ENCODE measurements around the gene LSM6.

LSM6 gene

DNA sequence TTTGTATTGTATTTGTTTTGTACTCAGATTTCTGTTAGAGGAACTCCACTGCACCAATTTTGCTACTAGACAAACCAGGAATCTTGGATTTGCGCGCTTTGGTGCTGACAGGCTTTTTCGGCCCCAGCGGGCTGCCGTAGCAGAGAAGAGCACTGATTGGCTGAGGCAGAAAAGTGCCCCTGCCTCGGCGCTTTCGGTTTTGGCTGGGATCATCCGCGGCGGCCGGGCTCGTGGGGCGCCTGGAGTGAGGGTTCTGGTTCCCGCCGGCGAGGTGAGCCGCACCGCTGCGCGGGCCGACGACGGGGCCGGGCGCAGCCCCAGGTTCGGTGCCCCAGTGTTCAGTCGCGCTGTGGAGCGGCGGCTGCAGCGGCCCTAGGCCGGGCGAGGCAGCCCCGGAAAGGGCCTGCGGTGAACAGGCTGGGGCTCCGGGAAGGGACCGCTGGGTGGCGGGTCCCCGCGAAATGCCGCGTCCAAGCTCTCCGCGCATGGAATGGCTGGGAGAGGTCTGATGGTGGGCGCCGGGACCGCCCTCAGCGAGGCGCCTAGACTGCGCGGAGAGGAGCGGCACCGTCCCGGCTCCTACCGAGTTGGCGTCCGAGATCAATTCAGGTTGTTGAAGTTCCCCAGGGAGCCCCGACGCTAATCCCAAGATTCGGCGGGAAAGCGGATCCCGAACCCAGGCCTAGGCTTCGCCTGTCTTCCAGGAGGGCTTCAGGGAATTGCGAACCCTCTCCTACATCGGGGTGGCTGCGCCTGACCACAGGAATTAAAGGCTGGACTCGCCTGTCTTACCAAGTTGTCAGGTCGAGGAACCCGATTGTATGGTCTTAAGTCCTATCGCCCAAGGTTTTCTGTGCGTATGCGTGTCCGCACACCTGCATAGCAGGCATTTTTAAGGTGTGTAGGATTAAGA is at the start of gene LSM6:
LSM6 (plus strand) TSS at position 178 of the 913 bp plus-strand sequence. CDS start 7,204 bp downstream, outside the sequence.
- peak; percentile 49 to 71 (median 61) for DNase-seq (ENCODE audit: low read depth in 3 of 3, low spot score in 1 of 3)

DNA sequence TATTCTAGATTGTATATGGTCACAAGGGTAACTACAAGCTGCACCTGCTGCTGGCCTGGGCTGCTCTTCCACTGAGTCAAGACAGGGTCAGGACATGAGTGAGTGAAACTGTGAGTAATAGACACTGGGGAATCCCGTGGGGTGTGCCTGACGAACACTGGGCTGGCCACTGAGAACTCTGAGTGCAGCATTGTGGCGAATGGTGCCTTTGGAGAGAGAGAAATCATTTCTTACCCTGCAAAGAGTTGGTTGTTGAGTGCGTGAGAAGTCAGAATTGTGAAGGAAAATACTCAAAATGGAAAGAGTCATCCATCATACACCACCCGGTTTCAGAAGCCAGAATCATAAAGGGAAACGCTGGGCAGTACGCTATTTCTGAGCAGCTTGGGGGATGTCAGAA is 43.1 kb upstream of the LSM6 start:
- no peak for DNase-seq (ENCODE audit: low read depth in 3 of 3, low spot score in 1 of 3)

DNA sequence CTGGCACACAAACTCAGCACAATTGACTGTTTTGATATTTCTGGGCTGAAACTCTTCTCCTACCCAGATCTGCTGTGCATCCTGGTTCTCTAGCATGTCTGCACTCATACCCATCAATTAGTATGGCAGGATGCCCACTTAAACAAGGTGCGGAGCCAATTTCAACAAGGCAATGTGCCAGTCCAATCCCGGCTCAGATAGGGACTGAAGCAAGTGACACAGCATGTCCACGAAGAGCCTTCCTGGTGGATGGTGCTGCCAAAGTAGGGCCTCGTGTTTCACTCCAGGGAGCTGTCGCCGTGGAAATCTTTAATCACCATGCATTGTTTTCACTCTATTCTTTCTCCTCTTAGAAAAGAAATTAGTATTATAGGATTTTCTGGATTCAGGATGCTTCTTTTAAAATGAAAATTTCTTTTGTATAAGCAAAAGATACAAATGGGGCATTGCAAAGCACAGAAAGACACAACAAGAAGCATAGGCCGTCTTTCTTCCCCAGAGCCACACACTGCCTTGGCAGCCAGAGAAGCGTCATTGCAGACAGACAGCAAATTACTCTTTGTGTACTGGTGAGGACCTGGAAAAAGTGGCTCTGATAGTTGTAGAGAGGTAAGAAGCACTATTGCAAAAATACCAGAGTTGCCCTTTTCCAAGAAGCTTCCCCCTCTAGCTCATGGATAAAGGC is 40.6 kb upstream of the LSM6 start:
- no peak for DNase-seq (ENCODE audit: low read depth in 3 of 3, low spot score in 1 of 3)

DNA sequence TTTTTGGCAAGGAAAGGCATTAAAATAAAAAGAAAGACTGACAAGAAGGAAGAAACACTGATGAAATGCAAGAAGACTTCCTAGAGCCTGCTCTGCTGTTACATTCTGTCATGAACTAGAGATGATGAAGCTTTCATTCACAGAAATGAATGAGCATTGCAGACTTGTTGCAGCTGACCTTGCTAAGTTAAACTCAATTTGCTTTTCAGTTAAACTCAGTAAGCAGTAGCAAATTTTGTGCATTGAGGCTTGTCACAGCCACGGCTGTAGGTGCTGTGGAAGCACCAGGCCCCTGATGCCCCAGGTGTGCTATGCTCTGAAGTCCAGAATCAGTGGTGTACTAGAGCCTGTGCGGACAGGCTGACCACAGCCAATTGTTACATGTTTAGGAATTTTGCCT is 39.6 kb upstream of the LSM6 start:
- DNase-seq (ENCODE audit: low read depth in 3 of 3, low spot score in 1 of 3) = no peak

DNA sequence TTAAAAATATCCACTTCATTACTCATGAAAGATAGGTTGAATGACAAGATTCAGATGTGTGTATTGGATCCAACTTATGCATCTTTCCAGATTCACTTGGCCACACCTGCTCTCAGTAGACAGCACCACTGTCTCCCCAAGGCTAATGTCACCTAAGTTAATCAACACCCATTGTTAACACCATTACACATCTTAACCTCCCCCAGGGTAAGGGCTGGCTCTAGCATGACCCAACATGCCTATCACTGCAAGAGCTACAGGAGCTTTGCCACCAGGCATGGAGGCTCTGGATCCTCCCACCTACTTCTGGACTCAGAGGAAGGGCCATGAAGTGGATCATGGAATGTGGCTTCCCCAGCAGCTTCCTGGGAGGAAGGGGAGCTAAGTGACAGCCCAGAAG is 32.8 kb upstream of the LSM6 start:
- no peak for DNase-seq (ENCODE audit: low read depth in 3 of 3, low spot score in 1 of 3)

DNA sequence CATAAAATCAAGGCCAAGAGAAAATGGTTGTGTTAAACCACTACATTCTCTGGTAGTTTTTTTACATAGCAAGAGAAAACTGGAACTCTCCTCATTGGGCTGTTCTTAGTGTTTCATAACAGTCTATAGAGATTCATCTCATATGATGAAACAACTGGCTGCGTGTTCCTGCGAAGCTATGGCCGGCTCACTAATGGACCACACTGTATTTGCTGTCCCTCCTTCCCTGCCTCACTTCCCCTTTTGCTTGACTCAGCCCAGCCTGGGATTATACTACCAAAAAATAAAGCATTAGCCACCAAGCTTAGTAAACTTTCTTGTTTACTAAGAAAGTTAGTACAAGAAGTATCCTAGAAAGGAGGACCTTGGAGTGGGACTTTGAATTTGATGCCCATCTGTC is 31.6 kb upstream of the LSM6 start:
- DNase-seq (ENCODE audit: low read depth in 3 of 3, low spot score in 1 of 3) = no peak

DNA sequence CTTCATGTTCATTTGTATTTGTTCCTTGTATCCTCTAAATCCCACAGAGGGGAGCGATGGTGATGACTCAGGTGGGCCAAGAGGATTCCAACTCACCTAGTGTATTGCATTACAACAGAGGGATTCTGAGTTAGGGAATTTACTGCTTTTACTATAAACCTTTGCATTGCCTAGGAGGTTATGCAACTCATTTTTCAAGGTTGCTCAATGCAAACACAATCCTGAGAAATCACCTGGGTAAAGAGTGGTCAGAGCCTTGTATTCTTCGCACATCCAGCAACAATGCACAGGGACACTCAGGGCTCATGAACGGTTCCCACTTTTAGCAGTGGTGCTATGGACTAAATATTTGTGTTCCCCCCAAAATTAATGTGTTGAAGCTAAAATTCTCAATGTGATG is 28.6 kb upstream of the LSM6 start:
- DNase-seq (ENCODE audit: low read depth in 3 of 3, low spot score in 1 of 3) = no peak

DNA sequence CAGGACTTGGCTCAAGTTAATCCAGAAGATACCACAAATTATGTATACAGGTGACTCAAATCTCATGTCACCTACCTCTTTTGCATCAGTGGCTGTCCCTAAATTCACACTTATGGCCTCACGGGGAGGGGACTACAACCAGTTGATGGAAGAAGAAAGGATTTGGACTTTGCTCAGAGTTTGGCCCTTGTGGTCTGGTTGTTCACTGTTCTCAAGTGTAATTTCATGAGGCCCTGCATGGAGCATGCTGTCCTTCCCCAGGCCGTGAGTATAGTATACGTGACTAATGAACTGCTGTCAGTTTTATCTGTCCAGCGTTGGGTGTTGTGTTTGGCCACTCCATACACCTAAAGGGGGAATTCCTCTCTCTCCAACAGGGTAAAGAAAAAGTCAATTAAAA is 27.5 kb upstream of the LSM6 start:
- no peak for DNase-seq (ENCODE audit: low read depth in 3 of 3, low spot score in 1 of 3)

DNA sequence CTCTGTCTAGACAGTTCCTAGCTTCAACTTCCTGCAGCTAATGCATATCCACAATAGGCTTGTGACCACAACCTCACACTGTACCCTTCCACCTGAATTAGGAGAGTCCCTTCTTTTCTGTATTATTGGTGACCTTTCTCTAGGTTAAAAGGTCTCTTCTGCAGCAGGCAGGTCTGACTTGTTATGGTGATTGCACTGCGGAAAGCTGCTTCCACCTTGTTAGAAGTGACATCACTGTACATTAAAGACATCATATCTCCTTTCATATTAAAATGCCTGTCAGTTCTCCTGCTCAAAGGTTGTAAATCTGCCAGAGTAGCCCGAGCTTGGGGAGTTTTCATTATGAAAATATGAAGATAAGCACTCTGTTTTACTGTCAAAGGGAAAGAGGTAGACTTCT is 21.5 kb upstream of the LSM6 start:
- DNase-seq (ENCODE audit: low read depth in 3 of 3, low spot score in 1 of 3) = no peak

DNA sequence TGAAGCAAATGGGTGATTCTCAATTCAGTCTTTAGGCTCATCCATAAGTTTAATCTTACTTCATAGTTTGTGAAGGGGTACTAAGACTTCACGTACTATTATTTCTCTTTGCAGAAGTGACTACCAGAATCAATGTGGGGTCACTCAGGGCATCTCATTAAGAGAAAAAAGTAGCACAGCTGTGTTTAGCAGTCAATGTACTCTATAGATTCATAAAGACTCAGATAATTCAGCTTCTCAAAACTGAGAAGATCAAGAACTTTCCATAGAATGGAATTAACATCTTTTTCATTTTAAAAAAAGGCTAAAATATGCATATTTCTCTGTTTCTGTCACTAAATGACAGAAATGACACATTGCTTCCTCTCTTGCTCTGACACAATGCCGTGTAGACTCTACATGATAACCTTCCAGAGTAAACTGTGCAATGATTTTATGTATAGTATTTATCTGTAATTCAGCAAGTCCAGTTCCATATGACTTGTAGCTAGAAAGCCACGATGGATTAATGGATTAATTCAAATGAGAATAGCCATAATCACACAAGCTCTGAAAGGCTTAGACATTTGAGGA is 20.3 kb upstream of the LSM6 start:
- DNase-seq (ENCODE audit: low read depth in 3 of 3, low spot score in 1 of 3) = no peak

DNA sequence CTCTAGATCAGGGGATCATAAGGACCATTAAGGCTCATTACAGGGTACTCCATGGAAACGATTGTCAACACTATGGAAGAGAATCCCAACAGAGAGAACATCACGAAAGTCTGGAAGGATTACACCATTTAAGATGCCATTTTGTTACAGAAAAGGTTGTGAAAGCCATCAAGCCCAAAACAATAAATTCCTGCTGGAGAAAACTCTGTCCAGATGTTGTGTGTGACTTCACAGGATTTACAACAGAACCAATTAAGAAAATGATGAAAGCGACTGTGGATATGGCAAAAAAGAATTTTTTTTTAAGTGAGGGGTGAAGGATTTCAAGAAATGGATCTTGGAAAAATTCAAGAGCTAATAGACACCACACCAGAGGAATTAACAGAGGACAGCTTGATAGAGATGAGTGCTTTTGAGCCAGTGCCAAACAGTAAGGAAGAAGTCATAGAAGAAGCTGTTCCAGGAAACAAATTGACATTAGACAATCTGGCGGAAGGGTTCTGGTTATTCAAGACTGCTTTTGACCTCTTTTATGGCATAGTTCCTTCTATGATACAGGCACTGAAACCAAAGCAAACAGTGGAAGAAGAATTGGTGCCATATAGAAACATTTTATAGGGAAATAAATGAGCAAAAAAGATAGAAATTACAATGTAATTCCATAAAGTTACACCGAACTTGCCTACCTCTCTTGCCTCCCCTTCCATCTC is 17.3 kb upstream of the LSM6 start:
- DNase-seq (ENCODE audit: low read depth in 3 of 3, low spot score in 1 of 3) = no peak

DNA sequence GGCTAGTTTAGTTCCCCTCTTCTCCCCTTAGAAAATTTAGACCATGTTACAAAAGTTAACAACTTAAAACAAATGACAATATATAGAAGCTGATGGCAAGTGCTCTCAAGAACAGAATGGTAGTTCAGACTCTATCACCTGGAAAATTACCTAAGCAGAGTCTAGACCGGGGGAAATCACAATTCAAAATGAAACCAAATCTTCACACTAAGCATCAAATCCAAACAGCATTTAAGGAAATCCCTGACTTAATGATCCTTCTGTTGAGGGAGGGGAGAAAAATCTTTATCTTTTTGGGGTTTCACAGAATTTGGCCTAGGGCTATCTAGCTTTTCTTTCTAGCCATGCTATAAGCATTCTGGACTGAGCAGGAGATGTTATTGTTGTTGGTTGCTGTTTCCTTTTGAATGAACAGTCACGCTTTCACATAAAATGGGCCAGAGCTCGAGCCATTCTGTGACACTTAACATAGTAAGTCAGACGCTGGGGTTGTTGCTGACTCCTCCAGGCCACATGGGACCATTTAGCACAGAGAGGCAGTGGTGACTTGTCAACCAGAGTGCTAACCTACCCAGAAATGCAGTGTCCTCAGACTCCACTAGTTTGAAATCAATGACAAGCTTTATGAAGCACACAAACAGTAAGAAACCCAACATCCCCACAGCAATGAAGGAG is 16.0 kb upstream of the LSM6 start:
- no peak for DNase-seq (ENCODE audit: low read depth in 3 of 3, low spot score in 1 of 3)

DNA sequence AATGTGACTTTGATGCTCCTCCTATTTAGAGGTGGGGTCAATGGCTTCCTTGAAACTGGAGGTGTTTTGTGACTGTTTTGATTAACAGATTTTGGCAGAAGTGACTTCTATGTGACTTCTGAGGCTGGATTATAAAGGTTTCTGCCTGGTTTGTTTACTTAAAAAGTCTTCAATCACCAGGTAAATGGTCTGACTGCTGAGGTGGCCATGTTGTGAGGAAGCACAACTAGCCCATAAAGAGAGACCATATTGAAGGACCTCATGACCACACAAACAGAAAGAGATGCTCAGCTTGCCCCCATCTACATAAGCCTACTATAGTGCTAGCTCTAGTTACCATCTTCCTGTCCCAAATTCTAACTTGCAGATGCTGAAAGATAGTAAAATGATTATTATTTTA is 14.3 kb upstream of the LSM6 start:
- DNase-seq (ENCODE audit: low read depth in 3 of 3, low spot score in 1 of 3) = no peak

DNA sequence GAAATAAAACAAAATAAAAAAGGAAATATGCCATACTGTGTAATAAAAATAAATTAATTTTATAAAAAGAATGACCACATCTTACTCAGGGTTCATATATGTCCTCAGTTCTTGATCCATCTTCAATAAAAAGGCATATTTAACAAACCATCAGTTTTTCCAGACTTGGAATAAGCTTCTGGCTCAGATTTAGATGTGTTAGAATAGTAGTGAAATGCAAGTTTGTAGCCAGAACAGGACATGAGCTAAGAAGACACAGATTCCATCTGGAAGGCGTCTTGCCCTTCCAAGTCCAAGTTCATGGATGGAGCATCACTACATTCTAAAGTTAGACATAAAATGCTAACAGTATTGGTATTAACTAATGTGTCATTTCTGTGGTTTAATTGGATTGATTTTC is 10.3 kb upstream of the LSM6 start:
- DNase-seq (ENCODE audit: low read depth in 3 of 3, low spot score in 1 of 3) = no peak

DNA sequence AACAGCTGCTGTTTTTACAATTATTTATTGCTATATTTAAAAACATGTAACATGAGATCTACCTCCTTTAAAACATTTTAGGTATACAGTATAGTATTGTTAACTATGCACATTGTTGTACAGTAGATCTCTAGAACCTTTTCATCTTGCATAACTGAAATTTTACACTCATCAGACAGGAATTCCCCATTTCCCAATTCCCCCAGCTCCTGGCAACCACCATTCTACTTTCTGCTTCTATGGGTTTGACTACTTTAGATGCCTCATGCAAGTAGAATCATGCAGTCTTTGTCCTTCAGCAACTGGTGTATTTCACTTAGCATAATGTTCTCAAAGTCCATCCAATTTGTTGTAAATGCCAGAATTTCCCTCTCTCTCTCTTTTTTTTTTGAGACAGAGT is 9.7 kb upstream of the LSM6 start:
- no peak for DNase-seq (ENCODE audit: low read depth in 3 of 3, low spot score in 1 of 3)

DNA sequence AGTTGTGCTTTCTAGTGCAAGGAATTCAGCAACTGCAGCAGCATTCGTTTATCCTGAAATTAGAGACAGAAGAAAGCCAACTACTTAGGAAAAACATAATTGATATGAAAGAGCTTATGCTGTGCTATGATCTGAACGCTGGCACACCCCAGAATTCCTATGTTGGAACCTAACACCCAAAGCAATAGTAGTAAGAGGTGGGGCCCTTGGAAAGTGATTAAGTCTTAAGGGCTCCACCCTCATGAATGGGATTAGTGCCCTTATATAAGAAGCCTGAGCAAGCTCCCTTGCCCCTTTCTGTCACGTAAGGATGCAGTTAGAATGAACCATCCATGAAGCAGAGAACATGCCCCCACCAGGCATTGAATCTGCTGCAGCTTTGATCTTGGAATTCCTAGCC is 5.4 kb upstream of the LSM6 start:
- DNase-seq (ENCODE audit: low read depth in 3 of 3, low spot score in 1 of 3) = no peak

DNA sequence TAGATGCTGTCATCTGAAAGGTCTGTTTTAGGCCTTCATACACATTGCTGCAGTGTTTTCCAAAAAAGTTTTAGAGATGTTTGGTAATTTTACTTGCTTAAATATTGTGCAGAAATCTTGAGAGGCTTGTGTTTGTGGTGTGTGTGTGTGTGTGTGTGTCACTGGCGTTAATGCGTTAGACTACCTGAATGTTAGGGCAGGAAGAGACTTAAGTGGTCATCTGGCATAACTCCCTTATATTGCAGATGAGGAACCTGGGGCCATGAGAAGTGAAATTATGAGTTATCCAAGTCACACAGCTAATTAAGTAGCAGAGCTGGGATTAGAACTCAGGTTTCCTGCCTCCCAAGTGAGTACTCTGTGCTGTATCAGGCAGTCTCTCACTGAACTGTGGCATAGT is 1.4 kb downstream of the LSM6 start:
- DNase-seq (ENCODE audit: low read depth in 3 of 3, low spot score in 1 of 3) = no peak

DNA sequence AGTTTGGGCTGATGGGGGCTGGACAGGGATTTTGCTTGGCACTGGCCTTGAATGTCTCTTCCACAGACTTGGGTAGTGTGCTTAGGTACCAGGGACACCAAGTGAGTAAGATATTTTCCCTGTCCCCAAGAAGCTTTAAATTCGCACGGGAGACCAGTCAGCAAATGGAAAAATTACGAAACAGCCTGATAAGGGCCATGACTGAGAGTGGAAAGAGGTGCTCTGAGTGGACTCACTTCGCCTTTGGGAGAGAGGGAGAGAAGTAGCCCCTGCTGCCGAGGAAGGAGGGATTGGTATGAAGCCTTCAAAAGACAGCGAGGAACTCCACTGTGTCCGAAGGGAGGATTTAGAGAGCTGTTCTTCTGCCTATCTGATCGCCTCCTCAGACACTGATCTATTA is 2.6 kb downstream of the LSM6 start:
- no peak for DNase-seq (ENCODE audit: low read depth in 3 of 3, low spot score in 1 of 3)

DNA sequence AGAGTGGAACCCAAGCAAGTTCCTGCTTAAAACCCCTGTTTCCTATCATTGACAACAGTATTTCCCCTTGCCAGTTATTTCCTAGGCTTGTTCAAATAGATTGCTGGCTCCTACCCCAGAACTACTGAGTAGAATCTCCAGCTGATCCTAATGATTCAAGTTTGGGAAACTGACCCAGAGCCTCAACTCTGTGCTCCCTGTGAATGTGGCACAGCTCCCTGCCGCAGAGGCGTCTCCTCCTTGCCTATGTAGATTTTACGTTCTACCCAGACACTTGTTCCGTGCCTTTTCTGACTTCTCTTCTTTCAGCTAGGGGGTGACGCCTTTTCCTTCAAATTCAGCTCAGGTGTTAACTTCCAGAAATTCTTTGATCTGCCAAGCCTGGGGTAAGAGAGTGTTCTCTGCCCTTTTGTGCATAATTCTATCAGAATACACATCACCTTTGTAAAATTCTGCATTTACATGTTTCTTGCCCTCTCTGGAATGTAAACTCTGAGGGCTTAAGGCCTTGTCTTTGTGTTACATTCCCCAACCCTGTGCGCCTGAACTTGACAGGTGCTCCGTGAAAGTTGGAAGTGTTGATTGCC is 4.4 kb downstream of the LSM6 start:
- no peak for DNase-seq (ENCODE audit: low read depth in 3 of 3, low spot score in 1 of 3)

DNA sequence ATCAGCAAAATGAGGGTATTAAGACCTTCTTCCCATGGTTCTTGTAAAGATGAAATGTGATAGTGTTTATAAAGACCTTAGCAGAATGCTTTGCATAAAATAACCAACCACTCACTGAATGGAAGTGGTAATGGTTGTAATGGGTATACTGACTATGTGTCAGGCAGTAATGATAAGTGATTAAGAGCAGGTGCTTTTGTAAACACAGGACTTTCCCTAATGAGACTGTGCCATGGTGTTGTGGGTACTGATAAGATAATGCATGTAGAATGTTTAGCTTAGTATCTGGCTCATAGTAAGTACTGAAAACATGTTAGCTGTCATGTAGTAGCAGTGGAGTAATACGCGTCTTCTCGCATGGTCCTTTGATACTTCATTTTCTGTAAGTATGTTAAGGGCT is 6.9 kb downstream of the LSM6 start:
- no peak for DNase-seq (ENCODE audit: low read depth in 3 of 3, low spot score in 1 of 3)

DNA sequence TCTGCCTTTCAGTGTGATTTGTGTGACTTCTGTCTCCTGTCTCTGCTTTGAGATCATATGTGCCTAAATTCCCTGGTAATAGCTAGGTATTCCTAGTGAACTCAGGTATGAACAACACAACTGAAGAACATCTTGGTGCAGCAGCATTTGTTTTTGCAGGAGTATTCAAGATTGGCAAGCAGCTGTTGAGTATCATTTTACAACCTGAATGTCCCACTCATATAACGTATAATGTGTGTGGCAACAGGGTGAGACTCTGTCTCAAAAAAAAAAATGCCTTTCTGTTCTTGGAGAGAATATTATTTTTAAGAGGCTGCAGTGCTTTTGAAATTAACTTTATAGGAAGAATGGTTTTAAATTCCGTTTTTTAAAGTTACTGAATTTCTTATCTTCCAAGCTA is 7.7 kb downstream of the LSM6 start:
- DNase-seq (ENCODE audit: low read depth in 3 of 3, low spot score in 1 of 3) = no peak
